ENCODE measurements around the gene GTF2A1L.
"Not testable (repeated sequence)": the region's sequence is repeated elsewhere in the genome, so short reads cannot be mapped to it uniquely, and the experiment has no call there.

GTF2A1L gene

GRCh38 chr2:48617618-48618017 is at the start of gene GTF2A1L:
GTF2A1L (plus strand) TSS chr2:48617856; CDS start chr2:48617875, 19 bp downstream.
- DNase-seq, result no peak

GRCh38 chr2:48568547-48568946 is 49.1 kb upstream of the GTF2A1L start:
- no peak for DNase-seq

- no peak for DNase-seq
These were observed 48.2 kb upstream of the GTF2A1L start for GRCh38 chr2:48569433-48569832.

GRCh38 chr2:48572816-48573215 is 44.8 kb upstream of the GTF2A1L start:
- no peak for DNase-seq

- no peak for DNase-seq
These were observed 43.0 kb upstream of the GTF2A1L start for GRCh38 chr2:48574353-48575287.

GRCh38 chr2:48578313-48578712 is 39.3 kb upstream of the GTF2A1L start:
- no peak for DNase-seq

GRCh38 chr2:48583961-48584360 is 33.7 kb upstream of the GTF2A1L start:
- no peak for DNase-seq

GRCh38 chr2:48584551-48584950 is 33.1 kb upstream of the GTF2A1L start:
- DNase-seq, result no peak

- no peak for DNase-seq
These were observed 31.2 kb upstream of the GTF2A1L start for GRCh38 chr2:48586433-48586832.

GRCh38 chr2:48587560-48587959 is 30.1 kb upstream of the GTF2A1L start:
- DNase-seq, result no peak

- DNase-seq, result no peak
These were observed 29.7 kb upstream of the GTF2A1L start for GRCh38 chr2:48587961-48588360.

- no peak for DNase-seq
These were observed 28.9 kb upstream of the GTF2A1L start for GRCh38 chr2:48588745-48589144.

GRCh38 chr2:48589170-48589767 is 28.4 kb upstream of the GTF2A1L start:
- DNase-seq, result peak; percentile 4

- no peak for DNase-seq
These were observed 27.6 kb upstream of the GTF2A1L start for GRCh38 chr2:48590017-48590416.

- no peak for DNase-seq
These were observed 25.6 kb upstream of the GTF2A1L start for GRCh38 chr2:48592067-48592466.

GRCh38 chr2:48596751-48597150 is 20.9 kb upstream of the GTF2A1L start:
- not testable (repeated sequence) for DNase-seq

- DNase-seq, result no peak
These were observed 20.2 kb upstream of the GTF2A1L start for GRCh38 chr2:48597492-48597891.

GRCh38 chr2:48600204-48600813 is 17.3 kb upstream of the GTF2A1L start:
- DNase-seq, result peak; percentile 2

GRCh38 chr2:48600917-48601316 is 16.7 kb upstream of the GTF2A1L start:
- DNase-seq, result no peak

- peak; percentile 30 for DNase-seq
These were observed 16.3 kb upstream of the GTF2A1L start for GRCh38 chr2:48601349-48601748.

GRCh38 chr2:48605482-48606175 is 12.0 kb upstream of the GTF2A1L start:
- no peak for DNase-seq

- no peak for DNase-seq
These were observed 10.2 kb upstream of the GTF2A1L start for GRCh38 chr2:48607307-48608014.

GRCh38 chr2:48613211-48613610 is 4.4 kb upstream of the GTF2A1L start:
- DNase-seq, result no peak
